Right ventricle myocardium inferior (tissue), 1 donor: ENCODE results near the gene ASPN. TPM values are rescaled to one million over a fixed set of nuclear protein-coding genes. Genes with fewer than 3 reads are reported as not detected.

Source experiments
- ATAC-seq: fragments of 200-7000 bp; cut with Tn5 transposase; one replicate; pipeline ENCODE4 v1.9.1; 2020; ENCODE audit warnings: mild to moderate bottlenecking, moderate library complexity
- DNase-seq: peaks from one replicate; pipeline ENCODE4 v3.0.0; 2021; ENCODE audit errors: missing footprints
- intact Hi-C: fragments of 100-400 bp; cut with DNase I; formaldehyde crosslinking; loops from one replicate; pipeline ENCODE4 v1.11.0; 2022
- total RNA-seq: library from RNA; stranded (reverse); fragmentation: NEBNext Ultra II Directional; extraction: Animal tissue kit (Norgen Biotek cat#: 25700); gene quantifications from one replicate; pipeline ENCODE4 v1.2.1, GENCODE V29; 2021
- donor health status: DM: no; HTN: yes; CAD: no; lungs with severe emphysema.

Gene ASPN
- total RNA-seq, 1 donor from 2014 or later: 5.7 TPM

- DNase-seq (no peak), ATAC-seq (no peak)
- intact Hi-C loops: loop anchor here (5.0 kb wide), 1 partner anchor 123 kb away; no protein-coding TSS in a partner anchor
Measured at GRCh38 chr9:92483627-92484545, 1.6 kb upstream of the ASPN start.

- intact Hi-C loops: loop anchor here (5.0 kb wide), 1 partner anchor 124 kb away; no protein-coding TSS in a partner anchor
- DNase-seq (no peak), ATAC-seq (no peak)
Measured at GRCh38 chr9:92482805-92483204, 499 bp upstream of the ASPN start.

DNA sequence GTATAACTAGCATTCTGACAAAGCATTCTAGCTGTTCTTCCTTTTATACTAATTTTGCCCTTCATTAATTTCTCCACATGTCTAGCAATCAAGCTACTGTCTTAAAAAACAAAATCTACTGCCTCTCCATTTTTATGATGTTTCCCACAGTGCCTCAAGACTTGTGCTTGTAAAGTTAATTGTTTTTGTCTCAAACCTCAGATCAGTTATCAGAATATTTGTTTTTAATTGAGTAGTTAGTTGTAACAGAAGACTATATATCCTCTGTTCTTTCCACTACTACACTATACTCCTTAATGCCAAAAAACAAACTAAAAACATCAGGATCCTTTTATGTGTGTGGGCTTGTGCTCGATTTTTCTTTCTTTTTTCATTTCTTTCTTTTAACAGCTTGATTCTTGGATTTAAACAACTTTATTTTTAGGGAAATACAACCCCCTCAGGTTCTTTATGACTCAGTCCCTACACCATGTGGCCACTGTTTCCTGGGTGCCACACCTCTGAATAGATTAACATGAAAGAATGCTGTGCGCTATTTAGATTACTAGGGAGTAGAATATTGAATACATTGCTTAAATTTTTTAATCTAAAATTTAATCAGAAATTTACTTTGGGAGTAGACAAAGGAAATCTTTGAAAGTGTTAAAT, 1.2 kb downstream of the ASPN start:
- ATAC-seq (no peak), DNase-seq (no peak)
- intact Hi-C loops: loop anchor here (5.0 kb wide), 1 partner anchor 126 kb away; no protein-coding TSS in a partner anchor

DNA sequence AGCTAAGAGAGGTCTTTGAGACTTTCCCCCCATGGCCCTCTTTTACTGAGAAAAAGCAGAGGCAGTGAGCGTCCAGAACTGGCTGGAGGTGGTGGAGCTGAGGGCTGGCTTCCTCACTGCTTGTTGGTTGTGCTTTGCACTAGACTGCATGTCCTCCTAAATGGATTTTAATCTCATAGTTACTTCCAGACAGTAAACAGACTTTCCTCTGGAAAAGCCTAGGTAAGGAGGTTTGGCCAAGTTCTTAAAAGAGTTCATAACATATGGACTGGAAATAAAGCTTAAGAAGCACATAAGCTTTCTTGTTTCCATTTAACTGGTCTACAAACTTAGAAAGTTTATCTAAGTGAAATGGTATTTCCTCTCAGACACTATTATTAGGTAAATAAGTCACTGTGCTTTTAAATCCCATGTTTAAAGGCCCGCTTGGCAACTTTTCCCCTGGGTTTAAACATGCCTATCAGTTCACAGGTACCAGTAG, 2.0 kb downstream of the ASPN start:
- intact Hi-C loops: loop anchor here (5.0 kb wide), 1 partner anchor 127 kb away; no protein-coding TSS in a partner anchor
- DNase-seq (no peak), ATAC-seq (peak; percentile 41)

- intact Hi-C loops: no loop called here
- ATAC-seq (no peak), DNase-seq (no peak)
Measured at GRCh38 chr9:92479346-92479745, 3.0 kb downstream of the ASPN start.

- DNase-seq: no peak
- intact Hi-C loops: no loop called here
- ATAC-seq: no peak
Measured at GRCh38 chr9:92478783-92479182, 3.5 kb downstream of the ASPN start.

DNA sequence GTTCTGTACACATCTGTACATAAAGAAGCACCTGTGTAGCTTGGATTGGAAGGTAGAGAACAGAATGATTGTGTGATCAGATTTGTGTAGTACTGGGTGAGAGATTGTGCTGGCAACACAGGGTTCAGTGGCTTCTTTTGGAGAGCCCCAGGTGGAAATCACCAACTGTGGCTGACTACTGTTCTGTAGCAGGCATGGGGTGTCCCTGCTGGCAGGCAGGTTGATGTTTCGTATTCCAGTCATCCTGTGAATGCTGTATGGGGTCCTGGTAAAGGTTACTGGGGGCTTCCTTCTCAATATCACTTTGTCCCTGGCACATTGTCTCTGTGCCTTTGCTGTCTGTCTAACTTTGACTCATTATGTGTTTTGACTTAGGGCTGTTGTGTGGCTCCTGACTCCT, 5.3 kb downstream of the ASPN start:
- intact Hi-C loops: no loop called here
- ATAC-seq: no peak
- DNase-seq: no peak

DNA sequence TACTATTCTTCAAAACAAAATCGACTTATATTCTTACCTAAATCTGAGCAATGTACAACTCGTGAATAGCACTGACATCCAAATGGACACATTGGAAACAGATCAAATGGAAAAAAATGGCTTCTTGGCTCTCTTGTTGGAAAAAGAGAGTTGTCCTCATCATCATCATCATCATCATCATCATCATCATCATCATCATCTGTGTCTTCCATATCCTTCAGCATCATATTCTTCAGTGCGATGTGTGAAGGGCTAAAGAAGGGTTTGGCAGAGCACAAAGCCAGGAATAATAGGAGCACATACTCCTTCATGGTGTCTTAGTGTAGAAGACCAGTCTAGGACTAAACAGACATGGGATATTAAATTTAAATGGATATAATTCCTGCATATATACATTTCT, 7.7 kb downstream of the ASPN start:
- intact Hi-C loops: no loop called here
- no peak for DNase-seq
- no peak for ATAC-seq

GRCh38 chr9:92468206-92468605, 14.1 kb downstream of the ASPN start:
- ATAC-seq: no peak
- intact Hi-C loops: no loop called here
- no peak for DNase-seq

DNA sequence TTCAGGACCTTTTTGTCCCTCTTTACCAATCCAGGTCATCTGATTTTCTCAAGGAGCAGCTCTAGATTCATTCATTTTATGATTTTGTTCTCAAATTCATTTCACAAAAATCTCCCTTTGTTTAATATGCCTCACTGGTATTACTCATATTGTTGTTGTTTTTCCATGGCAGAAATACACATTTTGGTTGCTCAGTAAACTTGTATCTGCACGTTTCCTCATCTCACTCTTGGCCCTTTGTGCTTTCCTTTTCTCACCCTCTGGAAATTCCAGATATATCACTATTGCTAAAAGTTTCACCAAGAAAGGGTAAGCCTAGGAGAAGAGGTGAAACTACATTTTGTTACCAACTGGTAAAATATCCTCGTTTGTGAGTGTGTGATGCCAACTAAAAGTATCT, 14.8 kb downstream of the ASPN start:
- intact Hi-C loops: no loop called here
- ATAC-seq (no peak), DNase-seq (no peak)

DNA sequence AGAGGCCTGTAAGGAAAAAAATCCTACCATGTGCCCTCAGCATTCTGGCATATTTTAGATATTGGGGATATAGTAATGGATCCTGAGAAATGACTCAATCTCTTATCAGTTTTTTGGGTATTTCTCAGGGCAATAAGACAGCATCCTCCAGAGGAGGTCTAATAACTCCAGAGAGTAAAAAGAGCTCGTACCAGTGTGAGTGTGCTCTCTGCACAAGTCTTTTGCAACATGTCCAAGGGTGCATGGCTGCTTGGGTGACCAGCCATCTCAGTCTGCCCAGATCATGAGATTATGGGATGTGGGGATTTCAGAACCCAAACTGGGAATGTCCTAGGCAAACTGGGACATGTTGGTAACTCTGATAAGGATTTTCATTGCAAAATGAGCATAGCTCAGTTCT, 15.3 kb downstream of the ASPN start:
- DNase-seq: no peak
- ATAC-seq: no peak
- intact Hi-C loops: no loop called here

- DNase-seq (no peak), ATAC-seq (no peak)
- intact Hi-C loops: no loop called here
Measured at GRCh38 chr9:92463984-92464383, 18.3 kb downstream of the ASPN start.

DNA sequence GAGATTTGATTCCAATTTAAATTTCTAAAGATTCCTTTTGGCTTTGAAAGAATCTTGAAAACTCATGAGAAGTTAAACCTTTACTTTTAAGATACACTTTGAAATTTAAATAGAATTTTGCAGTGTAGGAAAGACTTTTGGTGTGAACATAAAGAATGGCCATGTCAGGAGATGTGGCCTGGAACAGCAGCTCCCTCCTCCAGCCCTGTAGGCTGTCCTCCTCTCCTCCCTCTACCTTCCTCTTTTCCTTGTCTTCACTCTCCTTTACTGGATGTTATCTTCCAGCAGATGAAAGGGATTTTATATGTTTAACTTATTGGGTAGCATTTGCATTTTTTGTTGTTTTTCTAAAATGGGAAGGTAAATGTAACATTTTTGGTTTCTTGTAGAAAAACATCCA, 18.9 kb downstream of the ASPN start:
- no peak for DNase-seq
- intact Hi-C loops: no loop called here
- ATAC-seq: no peak

- intact Hi-C loops: no loop called here
- DNase-seq (no peak), ATAC-seq (no peak)
Measured at GRCh38 chr9:92457576-92457975, 24.7 kb downstream of the ASPN start.

GRCh38 chr9:92455217-92455616, 27.1 kb downstream of the ASPN start:
- DNase-seq (no peak), ATAC-seq (no peak)
- intact Hi-C loops: no loop called here

DNA sequence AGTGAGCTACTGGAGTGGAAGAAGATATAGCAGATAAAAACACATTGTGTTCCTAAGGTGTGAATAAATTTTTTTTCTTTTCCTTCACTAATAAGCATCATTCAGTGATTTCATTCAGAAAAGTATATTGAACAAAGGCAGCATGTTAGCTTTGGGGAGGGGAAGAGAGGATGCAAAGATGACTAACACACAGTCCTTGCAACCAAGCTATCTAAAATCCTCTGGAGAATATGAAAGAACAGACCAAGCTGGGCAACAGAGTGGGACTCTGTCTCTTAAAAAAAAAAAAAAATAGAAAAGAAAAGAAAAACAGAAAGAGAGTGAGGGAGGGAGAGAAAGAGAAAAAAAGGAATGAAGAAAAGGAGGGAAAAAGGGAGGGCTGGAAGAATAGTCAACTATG, 35.8 kb downstream of the ASPN start:
- intact Hi-C loops: loop anchor here (10.0 kb wide), 1 partner anchor 312 kb away; no protein-coding TSS in a partner anchor
- no peak for DNase-seq
- ATAC-seq: no peak

- intact Hi-C loops: loop anchor here (10.0 kb wide), 1 partner anchor 310 kb away; no protein-coding TSS in a partner anchor
- DNase-seq: no peak
- ATAC-seq: no peak
Measured at GRCh38 chr9:92444841-92445240, 37.5 kb downstream of the ASPN start.

GRCh38 chr9:92440751-92441046, 41.6 kb downstream of the ASPN start:
- ATAC-seq (no peak), DNase-seq (no peak)
- intact Hi-C loops: loop anchor here (10.0 kb wide), 1 partner anchor 306 kb away; no protein-coding TSS in a partner anchor

DNA sequence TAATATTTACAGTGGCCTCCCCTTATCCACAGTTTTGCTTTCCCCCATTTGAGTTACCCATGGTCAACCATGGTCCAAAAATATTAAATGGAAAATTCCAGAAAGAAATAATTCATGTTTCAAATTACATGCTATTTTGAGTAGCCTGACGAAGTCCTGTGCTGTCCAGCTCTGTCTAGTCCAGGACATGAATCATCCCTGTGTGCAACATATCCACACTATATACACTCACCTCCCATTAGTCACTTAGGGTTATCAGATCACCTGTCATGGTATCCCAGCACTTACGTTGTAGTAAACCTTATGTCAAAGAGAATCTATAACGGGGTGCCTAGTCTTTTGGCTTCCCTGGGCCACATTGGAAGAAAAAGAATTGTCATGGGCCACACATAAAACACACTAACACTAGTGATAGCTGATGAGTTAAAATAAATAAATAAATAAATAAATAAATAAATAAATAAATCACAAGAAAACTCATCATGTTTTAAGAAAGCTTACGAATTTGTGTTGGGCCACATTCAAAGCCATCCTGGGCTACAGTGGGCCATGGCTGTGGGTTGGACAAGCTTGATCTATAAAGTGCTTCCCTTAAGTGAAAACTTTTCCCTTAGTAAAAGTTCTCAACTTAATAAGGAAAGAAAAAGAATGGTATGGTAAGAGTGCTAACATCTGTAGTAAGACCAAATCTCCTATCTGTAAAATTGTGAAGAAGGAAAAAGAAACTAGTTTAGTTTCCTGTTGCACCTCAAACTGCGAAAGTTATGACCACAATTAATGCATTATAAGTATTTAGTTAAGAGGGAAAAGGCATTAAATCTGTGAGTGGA, 42.2 kb downstream of the ASPN start:
- DNase-seq (no peak), ATAC-seq (no peak)
- intact Hi-C loops: loop anchor here (10.0 kb wide), 1 partner anchor 305 kb away; no protein-coding TSS in a partner anchor
